Measurements from ENCODE around the gene CASP2.

CASP2 gene

GRCh38 chr7:143299346-143299745 is 11.2 kb downstream of the CASP2 start:
- no peak for DNase-seq

DNA sequence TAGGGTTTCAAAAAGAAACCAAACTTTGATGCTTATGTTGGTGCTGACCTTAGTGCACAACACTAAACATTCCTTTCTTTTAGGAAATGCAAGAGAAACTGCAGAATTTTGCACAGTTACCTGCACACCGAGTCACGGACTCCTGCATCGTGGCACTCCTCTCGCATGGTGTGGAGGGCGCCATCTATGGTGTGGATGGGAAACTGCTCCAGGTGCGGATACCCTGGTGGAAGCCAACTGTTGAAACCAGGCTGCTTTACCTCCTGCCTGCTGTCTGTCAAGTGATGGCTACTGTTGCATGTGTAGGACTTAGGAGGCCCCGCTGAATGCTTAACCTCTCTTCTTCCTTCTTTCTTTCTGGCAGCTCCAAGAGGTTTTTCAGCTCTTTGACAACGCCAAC is 11.7 kb downstream of the CASP2 start:
- DNase-seq: no peak

- no peak for DNase-seq
These were observed 13.1 kb downstream of the CASP2 start for GRCh38 chr7:143300959-143301935.

GRCh38 chr7:143303733-143304132 is 15.6 kb downstream of the CASP2 start:
- no peak for DNase-seq

DNA sequence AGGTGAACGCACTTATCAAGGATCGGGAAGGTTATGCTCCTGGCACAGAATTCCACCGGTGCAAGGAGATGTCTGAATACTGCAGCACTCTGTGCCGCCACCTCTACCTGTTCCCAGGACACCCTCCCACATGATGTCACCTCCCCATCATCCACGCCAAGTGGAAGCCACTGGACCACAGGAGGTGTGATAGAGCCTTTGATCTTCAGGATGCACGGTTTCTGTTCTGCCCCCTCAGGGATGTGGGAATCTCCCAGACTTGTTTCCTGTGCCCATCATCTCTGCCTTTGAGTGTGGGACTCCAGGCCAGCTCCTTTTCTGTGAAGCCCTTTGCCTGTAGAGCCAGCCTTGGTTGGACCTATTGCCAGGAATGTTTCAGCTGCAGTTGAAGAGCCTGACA is 16.8 kb downstream of the CASP2 start:
- no peak for DNase-seq

DNA sequence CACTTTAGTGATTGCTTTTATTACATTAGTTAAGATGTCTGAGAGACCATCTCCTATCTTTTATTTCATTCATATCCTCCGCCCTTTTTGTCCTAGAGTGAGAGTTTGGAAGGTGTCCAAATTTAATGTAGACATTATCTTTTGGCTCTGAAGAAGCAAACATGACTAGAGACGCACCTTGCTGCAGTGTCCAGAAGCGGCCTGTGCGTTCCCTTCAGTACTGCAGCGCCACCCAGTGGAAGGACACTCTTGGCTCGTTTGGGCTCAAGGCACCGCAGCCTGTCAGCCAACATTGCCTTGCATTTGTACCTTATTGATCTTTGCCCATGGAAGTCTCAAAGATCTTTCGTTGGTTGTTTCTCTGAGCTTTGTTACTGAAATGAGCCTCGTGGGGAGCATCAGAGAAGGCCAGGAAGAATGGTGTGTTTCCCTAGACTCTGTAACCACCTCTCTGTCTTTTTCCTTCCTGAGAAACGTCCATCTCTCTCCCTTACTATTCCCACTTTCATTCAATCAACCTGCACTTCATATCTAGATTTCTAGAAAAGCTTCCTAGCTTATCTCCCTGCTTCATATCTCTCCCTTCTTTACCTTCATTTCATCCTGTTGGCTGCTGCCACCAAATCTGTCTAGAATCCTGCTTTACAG is 17.4 kb downstream of the CASP2 start:
- peak; percentile 54 for DNase-seq

DNA sequence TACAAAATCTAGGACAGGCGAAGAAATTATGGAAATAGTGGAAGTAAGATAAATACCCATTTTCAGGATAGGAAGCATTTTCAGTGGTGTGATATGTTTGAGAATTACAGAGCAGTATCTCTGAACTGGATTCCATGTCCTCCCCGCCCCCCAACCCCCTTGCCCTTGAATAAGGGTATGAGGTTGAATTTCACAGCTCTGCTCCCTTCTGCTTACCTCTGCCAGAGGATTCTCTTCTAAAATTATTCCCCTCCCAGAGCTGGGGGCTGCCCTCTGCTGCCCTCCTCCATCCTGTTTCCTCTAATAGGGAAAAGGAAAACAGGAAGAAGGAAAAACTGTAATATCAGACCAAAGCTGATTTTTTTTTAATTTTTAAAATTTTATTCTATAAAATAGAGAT is 20.5 kb downstream of the CASP2 start:
- DNase-seq: no peak

GRCh38 chr7:143314127-143314526 is 26.0 kb downstream of the CASP2 start:
- DNase-seq: no peak

DNA sequence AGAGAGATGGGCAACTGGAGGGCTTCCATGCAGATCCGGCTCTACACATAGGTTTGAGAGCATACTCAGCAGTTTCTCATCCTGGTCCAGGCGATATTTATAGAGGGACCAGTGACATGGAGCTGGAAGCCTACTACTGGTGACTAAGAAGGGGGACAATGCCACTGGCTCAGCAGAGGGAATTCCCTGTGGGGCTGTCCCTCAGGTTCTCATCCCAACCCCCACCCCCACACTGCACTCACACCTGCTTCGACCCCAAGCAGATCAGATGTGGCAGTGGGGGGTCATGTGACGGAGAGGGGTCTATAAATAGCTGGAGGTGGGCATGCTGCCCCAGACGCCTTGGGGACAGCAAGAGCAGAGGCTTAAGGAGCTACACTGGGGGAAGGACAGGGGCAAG is 27.6 kb downstream of the CASP2 start, which contains the start of gene CLCN1:
TSS of gene CLCN1 (plus strand) at position 336 of the 400 bp plus-strand sequence. CDS start 102 bp downstream, outside the sequence.
- no peak for DNase-seq

DNA sequence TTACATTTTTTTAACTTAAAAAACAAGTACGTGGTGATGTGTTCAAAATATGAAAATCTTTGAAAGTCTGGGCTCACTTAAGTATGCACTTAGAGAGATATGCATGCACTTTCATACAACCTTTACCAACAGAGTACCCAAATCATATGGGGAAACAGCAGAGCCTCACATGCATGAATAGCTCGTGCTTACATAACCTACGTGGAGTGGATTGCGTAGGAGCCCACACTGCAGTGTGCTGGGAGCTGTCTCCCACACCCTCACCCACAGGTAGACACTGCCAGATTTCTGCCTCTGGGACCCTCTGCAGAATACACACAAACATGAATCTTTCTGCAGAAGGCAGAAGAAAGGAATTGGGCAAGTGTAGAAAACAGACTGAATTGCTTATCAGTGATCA is 28.3 kb downstream of the CASP2 start:
- no peak for DNase-seq

GRCh38 chr7:143318661-143319060 is 30.5 kb downstream of the CASP2 start:
- DNase-seq: peak; percentile 59

GRCh38 chr7:143320620-143321019 is 32.5 kb downstream of the CASP2 start:
- DNase-seq: no peak

- DNase-seq: no peak
These were observed 33.1 kb downstream of the CASP2 start for GRCh38 chr7:143321242-143321641.

- no peak for DNase-seq
These were observed 33.6 kb downstream of the CASP2 start for GRCh38 chr7:143321734-143322133.

DNA sequence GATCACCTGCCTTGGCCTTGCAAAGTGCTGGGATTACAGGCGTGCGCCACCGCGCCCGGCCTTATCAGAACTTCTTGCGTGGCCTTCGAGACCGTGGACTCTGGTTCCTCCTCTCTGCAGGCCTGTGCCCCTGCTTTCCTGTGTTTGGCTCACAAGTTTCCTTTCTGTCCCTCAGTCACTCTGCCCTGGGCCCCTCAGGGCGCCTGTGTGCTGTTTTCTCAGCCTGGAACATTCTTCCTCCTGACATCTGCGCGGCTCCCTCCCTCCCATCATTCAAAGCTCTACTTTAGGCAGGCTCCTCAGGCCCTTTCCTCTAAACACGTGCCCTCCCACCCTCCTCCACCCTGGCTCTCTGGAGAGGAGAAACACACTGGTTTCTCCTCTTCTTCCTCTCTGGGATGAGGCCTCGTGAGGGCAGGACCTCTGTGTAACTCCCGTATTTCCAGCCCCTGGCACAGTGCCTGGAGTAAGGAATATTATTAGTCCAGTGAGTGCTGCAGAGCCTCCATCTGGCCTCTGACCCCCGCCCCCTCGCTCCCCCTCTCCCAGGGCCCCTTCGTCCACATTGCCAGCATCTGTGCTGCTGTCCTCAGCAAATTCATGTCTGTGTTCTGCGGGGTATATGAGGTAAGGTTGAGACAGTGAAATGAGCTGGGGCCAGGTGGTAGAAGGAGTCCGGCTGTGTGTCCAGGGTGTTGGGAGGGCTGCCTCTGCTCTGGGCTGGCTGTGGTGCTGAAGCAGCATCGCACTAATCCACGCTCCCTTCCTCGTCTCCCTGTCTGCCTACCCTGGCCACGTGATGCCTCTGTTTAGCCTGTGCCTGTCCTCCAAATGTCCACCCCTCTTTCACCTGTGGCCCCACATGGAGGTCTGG is 34.8 kb downstream of the CASP2 start:
- DNase-seq: no peak

- DNase-seq: no peak
These were observed 35.5 kb downstream of the CASP2 start for GRCh38 chr7:143323653-143324052.

GRCh38 chr7:143325240-143325639 is 37.1 kb downstream of the CASP2 start:
- DNase-seq: no peak

GRCh38 chr7:143327903-143328302 is 39.8 kb downstream of the CASP2 start:
- DNase-seq: no peak

- DNase-seq: no peak
These were observed 41.5 kb downstream of the CASP2 start for GRCh38 chr7:143329471-143330170.

- peak; percentile 74 for DNase-seq
These were observed 43.1 kb downstream of the CASP2 start for GRCh38 chr7:143331179-143331801.

GRCh38 chr7:143334244-143334643 is 46.1 kb downstream of the CASP2 start:
- no peak for DNase-seq

GRCh38 chr7:143337216-143337615 is 49.1 kb downstream of the CASP2 start:
- no peak for DNase-seq

Measured in fibroblast of skin of scalp (primary cell).